Hepatocyte (in vitro differentiated cells): ENCODE data around the gene KSR2.

Source experiments
- CTCF ChIP-seq: fragments of 200-600 bp; sonication (generic); IDR thresholded peaks from 2 replicates; pipeline ENCODE4 v1.5.1; 2016; ENCODE audit warnings: antibody characterized with exemption, mild to moderate bottlenecking; ENCODE audit not compliant: poor library complexity
- EZH2 ChIP-seq: fragments of 200-600 bp; sonication (generic); IDR thresholded peaks from 2 replicates; pipeline ENCODE4 v1.6.1; 2016; ENCODE audit warnings: antibody characterized with exemption, mild to moderate bottlenecking, borderline replicate concordance
- EZH2phosphoT487 ChIP-seq: fragments of 200-600 bp; sonication (generic); IDR thresholded peaks from one replicate; pipeline ENCODE4 v1.6.1; 2018; ENCODE audit warnings: antibody characterized with exemption, mild to moderate bottlenecking, low read depth, moderate library complexity; ENCODE audit not compliant: unreplicated experiment, severe bottlenecking

DNA sequence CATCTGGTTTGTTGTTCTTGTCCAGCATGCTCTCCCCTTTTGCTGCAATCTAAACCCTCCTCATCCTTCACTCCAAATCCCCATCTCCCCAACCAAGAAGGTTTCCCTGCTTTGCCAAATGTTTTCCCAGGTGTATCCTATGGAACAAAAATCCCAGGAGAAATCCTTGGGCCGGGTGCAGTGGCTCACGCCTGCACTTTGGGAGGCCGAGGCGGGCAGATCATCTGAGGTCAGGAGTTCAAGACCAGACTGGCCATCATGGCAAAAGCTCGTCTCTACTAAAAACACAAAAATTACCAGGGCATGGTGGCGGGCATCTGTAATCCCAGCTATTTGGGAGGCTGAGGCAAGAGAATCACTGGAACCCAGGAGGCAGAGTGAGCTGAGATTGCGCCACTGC lies 5.0 kb downstream of the KSR2 start:
- TF ChIP-seq CTCF (no peak), EZH2 (no peak), EZH2phosphoT487 (no peak)
